ACHN (cell line): ENCODE measurements around the gene ZDHHC12.
"Not testable (repeated sequence)": the region's sequence is repeated elsewhere in the genome, so short reads cannot be mapped to it uniquely, and the experiment has no call there.

Source experiments
- DNase-seq: peaks from one replicate; pipeline ENCODE4 v3.0.0-alpha.2; 2015
- in situ Hi-C: cut with HindIII; loops from 2 replicates; pipeline ENCODE4 v1.10.0; 2017; ENCODE audit warnings: low sequenced_read_pairs, low pct_ligation_motif_present, low pct_unique_long_range_greater_than_20kb

ZDHHC12 gene

GRCh38 chr9:128714586-128715435 lies 9.1 kb downstream of the ZDHHC12 start:
- DNase-seq: no peak
- in situ Hi-C loops: no loop called here

- DNase-seq: no peak
- in situ Hi-C loops: no loop called here
Observed at GRCh38 chr9:128713941-128714573, 9.9 kb downstream of the ZDHHC12 start.

- in situ Hi-C loops: no loop called here
- DNase-seq: no peak
Observed at GRCh38 chr9:128713411-128713780, 10.5 kb downstream of the ZDHHC12 start.

- in situ Hi-C loops: no loop called here
Observed at GRCh38 chr9:128712451-128713410, 11.2 kb downstream of the ZDHHC12 start.

GRCh38 chr9:128707446-128707845 lies 16.5 kb downstream of the ZDHHC12 start:
- no peak for DNase-seq
- in situ Hi-C loops: no loop called here

More at GRCh38 chr9:128712451-128713410, 11.2 kb downstream of the ZDHHC12 start:
- DNase-seq: no peak

GRCh38 chr9:128706671-128707381 lies 17.1 kb downstream of the ZDHHC12 start:
- in situ Hi-C loops: no loop called here
- no peak for DNase-seq

GRCh38 chr9:128706045-128706444 lies 17.9 kb downstream of the ZDHHC12 start:
- DNase-seq: no peak
- in situ Hi-C loops: no loop called here

- in situ Hi-C loops: no loop called here
- no peak for DNase-seq
Observed at GRCh38 chr9:128705051-128705965, 18.6 kb downstream of the ZDHHC12 start.

- in situ Hi-C loops: no loop called here
- no peak for DNase-seq
Observed at GRCh38 chr9:128704356-128704670, 19.6 kb downstream of the ZDHHC12 start.

- in situ Hi-C loops: no loop called here
- DNase-seq: no peak
Observed at GRCh38 chr9:128703616-128704355, 20.1 kb downstream of the ZDHHC12 start.

GRCh38 chr9:128702949-128703615 lies 20.8 kb downstream of the ZDHHC12 start:
- no peak for DNase-seq
- in situ Hi-C loops: no loop called here

- in situ Hi-C loops: no loop called here
- DNase-seq: peak; percentile 78
Observed at GRCh38 chr9:128702445-128702948, 21.4 kb downstream of the ZDHHC12 start, which contains the start of gene PKN3. PKN3 (plus strand) TSS chr9:128702503; CDS start chr9:128702916, 413 bp downstream.

GRCh38 chr9:128701227-128701854 lies 22.6 kb downstream of the ZDHHC12 start:
- no peak for DNase-seq
- in situ Hi-C loops: no loop called here

- DNase-seq, in situ Hi-C loops: not testable (repeated sequence)
Observed at GRCh38 chr9:128699096-128699795, 24.7 kb downstream of the ZDHHC12 start.
